ENCODE results near the gene NANOS3.

DNA sequence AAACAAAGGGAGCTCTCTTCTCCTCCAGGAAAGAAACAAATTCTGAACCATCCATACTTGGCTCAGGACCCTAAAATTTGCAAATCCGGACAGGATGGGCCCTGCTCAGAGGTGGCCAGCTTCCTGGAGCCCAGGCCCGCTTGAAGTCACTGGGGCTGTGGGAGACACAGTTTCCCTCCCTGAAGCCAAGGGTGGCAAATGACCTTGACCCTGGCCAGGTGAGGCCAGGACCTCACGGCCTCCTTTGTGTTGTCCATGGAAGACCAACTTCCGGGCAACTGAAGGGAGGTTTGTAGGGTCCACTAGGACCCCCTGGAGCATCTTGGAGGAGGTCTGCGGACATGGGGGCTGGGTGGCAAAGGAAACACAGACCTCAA lies 5.5 kb downstream of the NANOS3 start:
- TF ChIP-seq, protein P1, sequence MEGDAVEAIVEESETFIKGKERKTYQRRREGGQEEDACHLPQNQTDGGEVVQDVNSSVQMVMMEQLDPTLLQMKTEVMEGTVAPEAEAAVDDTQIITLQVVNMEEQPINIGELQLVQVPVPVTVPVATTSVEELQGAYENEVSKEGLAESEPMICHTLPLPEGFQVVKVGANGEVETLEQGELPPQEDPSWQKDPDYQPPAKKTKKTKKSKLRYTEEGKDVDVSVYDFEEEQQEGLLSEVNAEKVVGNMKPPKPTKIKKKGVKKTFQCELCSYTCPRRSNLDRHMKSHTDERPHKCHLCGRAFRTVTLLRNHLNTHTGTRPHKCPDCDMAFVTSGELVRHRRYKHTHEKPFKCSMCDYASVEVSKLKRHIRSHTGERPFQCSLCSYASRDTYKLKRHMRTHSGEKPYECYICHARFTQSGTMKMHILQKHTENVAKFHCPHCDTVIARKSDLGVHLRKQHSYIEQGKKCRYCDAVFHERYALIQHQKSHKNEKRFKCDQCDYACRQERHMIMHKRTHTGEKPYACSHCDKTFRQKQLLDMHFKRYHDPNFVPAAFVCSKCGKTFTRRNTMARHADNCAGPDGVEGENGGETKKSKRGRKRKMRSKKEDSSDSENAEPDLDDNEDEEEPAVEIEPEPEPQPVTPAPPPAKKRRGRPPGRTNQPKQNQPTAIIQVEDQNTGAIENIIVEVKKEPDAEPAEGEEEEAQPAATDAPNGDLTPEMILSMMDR (IDR thresholded peaks at IDR 0.05) = no peak
- no peak for TF ChIP-seq EZH2 (IDR thresholded peaks at IDR 0.05)

All from neural progenitor cell (in vitro differentiated cells).